Neural cell (in vitro differentiated cells): ENCODE results near the gene MYOD1. TPM values are rescaled to one million over a fixed set of nuclear protein-coding genes. Genes with fewer than 3 reads are reported as not detected.
A peak's percentile ranks its signal among the peaks of the same experiment; 100 is the strongest.

Experiments used
- H2AFZ ChIP-seq: fragments of 200-600, 300-800 bp; sonication (generic), shearing (Covaris generic); 2 replicates; pipeline ENCODE4 v1.6.0; 2014; ENCODE audit warnings: low read depth, mild to moderate bottlenecking, antibody characterized with exemption, low read length, moderate library complexity
- H3F3A ChIP-seq: fragments of 200-600 bp; shearing (Covaris generic); 2 replicates; pipeline ENCODE4 v1.6.1; 2016; ENCODE audit warnings: mild to moderate bottlenecking, moderate library complexity, mixed read lengths, antibody characterized with exemption, low read length; ENCODE audit not compliant: insufficient read depth, poor library complexity, severe bottlenecking
- H3K27ac ChIP-seq: fragments of 200-600, 300-800 bp; sonication (generic), shearing (Covaris generic); 2 replicates; pipeline ENCODE4 v1.5.1; 2014; ENCODE audit warnings: mild to moderate bottlenecking, low read length, moderate library complexity
- H3K27me3 ChIP-seq: fragments of 300-800, 200-600 bp; sonication (generic), shearing (Covaris generic); 2 replicates; pipeline ENCODE4 v1.6.0; 2014; ENCODE audit warnings: mild to moderate bottlenecking, low read depth, low read length, moderate library complexity; ENCODE audit not compliant: insufficient read depth
- H3K36me3 ChIP-seq: fragments of 300-800, 200-600 bp; sonication (generic), shearing (Covaris generic); 2 replicates; pipeline ENCODE4 v1.5.1; 2014; ENCODE audit warnings: mild to moderate bottlenecking, antibody characterized with exemption, low read length, moderate library complexity; ENCODE audit not compliant: insufficient read depth
- H3K4me2 ChIP-seq: fragments of 300-800, 200-600 bp; sonication (generic), shearing (Covaris generic); 2 replicates; pipeline ENCODE4 v1.6.0; 2014; ENCODE audit warnings: mild to moderate bottlenecking, low read length
- H3K4me3 ChIP-seq: fragments of 300-800, 200-600 bp; sonication (generic), shearing (Covaris generic); 2 replicates; pipeline ENCODE4 v1.5.1; 2014; ENCODE audit warnings: mild to moderate bottlenecking, low read length, moderate library complexity
- H3K79me2 ChIP-seq: fragments of 200-600 bp; shearing (Covaris generic); replicated peaks from 2 replicates; pipeline ENCODE4 v1.6.0; 2014; ENCODE audit warnings: mild to moderate bottlenecking, low read length, moderate library complexity; ENCODE audit not compliant: insufficient read depth
- H3K9ac ChIP-seq: fragments of 300-800, 200-600 bp; sonication (generic), shearing (Covaris generic); 2 replicates; pipeline ENCODE4 v1.6.1; 2016; ENCODE audit warnings: mild to moderate bottlenecking, low read length, mixed read lengths
- H3K9me2 ChIP-seq: fragments of 200-600 bp; shearing (Covaris generic); 2 replicates; pipeline ENCODE4 v1.6.1; 2016; ENCODE audit warnings: mild to moderate bottlenecking, low read length, mixed read lengths; ENCODE audit not compliant: insufficient read depth
- H3K9me3 ChIP-seq: fragments of 200-600, 300-800 bp; sonication (generic), shearing (Covaris generic); 2 replicates; pipeline ENCODE4 v1.6.1; 2016; ENCODE audit warnings: mild to moderate bottlenecking, mixed run types, low read length, moderate library complexity, mixed read lengths
- H4K20me1 ChIP-seq: fragments of 200-600 bp; shearing (Covaris generic); 2 replicates; pipeline ENCODE4 v1.6.1; 2016; ENCODE audit warnings: mild to moderate bottlenecking, mixed run types; ENCODE audit not compliant: insufficient read depth
- EP300 ChIP-seq: fragments of 450-650 bp; conservative IDR thresholded peaks from 2 replicates; pipeline ENCODE4 v1.6.1; 2014; ENCODE audit warnings: antibody characterized with exemption, mild to moderate bottlenecking, moderate library complexity; ENCODE audit not compliant: poor library complexity, severe bottlenecking
- EZH2 ChIP-seq: fragments of 200-600, 300-800 bp; shearing (Covaris generic), sonication (generic); IDR thresholded peaks from 2 replicates; pipeline ENCODE4 v1.6.1; 2014; ENCODE audit warnings: antibody characterized with exemption, low read length, borderline replicate concordance, mild to moderate bottlenecking; ENCODE audit not compliant: insufficient read depth, poor library complexity, severe bottlenecking
- MXI1 ChIP-seq: fragments of 450-650 bp; conservative IDR thresholded peaks from 2 replicates; pipeline ENCODE4 v1.6.1; 2014; ENCODE audit warnings: antibody characterized with exemption, mild to moderate bottlenecking; ENCODE audit not compliant: poor library complexity, severe bottlenecking
- POLR2AphosphoS5 ChIP-seq: IDR thresholded peaks from 2 replicates; pipeline ENCODE4 v1.6.1; 2012
- RAD21 ChIP-seq: fragments of 450-650 bp; conservative IDR thresholded peaks from 2 replicates; pipeline ENCODE4 v1.6.1; 2014; ENCODE audit warnings: antibody characterized with exemption, mild to moderate bottlenecking, moderate library complexity
- SMC3 ChIP-seq: fragments of 450-650 bp; conservative IDR thresholded peaks from 2 replicates; pipeline ENCODE4 v1.6.1; 2014; ENCODE audit warnings: antibody characterized with exemption, mild to moderate bottlenecking, moderate library complexity; ENCODE audit not compliant: poor library complexity
- TAF1 ChIP-seq: IDR thresholded peaks from 2 replicates; pipeline ENCODE4 v1.6.1; 2012; ENCODE audit warnings: low read depth
- polyA plus RNA-seq: library from polyadenylated mRNA; depleted of rRNA; stranded (reverse); fragments of >200 nt; gene quantifications from 2 replicates; pipeline ENCODE4 v1.2.3, GENCODE V29; 2014
- TF ChIP-seq, protein P1 (sequence below): fragments of 450-650 bp; IDR thresholded peaks from 2 replicates; pipeline ENCODE4 v1.5.1; 2014; ENCODE audit warnings: antibody characterized with exemption, mild to moderate bottlenecking, moderate library complexity; ENCODE audit not compliant: poor library complexity, severe bottlenecking
- TF ChIP-seq, protein P2 (sequence below): IDR thresholded peaks from 2 replicates; pipeline ENCODE4 v1.6.1; 2012; ENCODE audit warnings: borderline replicate concordance

Gene MYOD1
- polyA plus RNA-seq, 1 donor from 2014 or later = not detected

DNA sequence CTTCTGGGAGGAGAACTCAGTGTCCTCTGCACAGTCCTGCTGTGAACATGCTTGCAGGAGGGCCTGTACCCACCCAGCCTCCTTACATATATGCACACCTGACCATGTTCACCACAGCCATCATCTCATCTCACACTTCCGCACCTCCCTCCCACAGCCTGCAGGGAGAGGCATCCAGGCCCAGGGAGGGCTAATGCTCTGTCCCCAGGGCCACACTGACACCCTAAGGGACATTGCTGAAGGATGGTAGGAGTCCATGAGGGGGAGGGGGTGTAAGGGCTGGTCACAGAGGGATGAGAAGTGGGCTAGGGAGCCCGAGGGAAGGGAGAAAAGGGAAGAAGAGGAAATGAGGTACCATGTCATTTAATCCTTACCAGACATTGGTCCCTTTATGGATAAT is 10.8 kb downstream of the MYOD1 start:
- Histone ChIP-seq H3K27me3 (no peaks in the 10 kb centered on the region), H3F3A (no peaks in the 10 kb centered on the region), H3K27ac (no peak overlapping the region), H3K79me2 (no peaks in the 10 kb centered on the region), H2AFZ (no peak overlapping the region), H3K9ac (no peak overlapping the region), H3K9me3 (no peaks in the 10 kb centered on the region), H3K4me3 (no peak overlapping the region), H4K20me1 (no peaks in the 10 kb centered on the region), H3K4me2 (no peak overlapping the region), H3K9me2 (no peaks in the 10 kb centered on the region), H3K36me3 (no peaks in the 10 kb centered on the region)
- TF ChIP-seq, protein P1, sequence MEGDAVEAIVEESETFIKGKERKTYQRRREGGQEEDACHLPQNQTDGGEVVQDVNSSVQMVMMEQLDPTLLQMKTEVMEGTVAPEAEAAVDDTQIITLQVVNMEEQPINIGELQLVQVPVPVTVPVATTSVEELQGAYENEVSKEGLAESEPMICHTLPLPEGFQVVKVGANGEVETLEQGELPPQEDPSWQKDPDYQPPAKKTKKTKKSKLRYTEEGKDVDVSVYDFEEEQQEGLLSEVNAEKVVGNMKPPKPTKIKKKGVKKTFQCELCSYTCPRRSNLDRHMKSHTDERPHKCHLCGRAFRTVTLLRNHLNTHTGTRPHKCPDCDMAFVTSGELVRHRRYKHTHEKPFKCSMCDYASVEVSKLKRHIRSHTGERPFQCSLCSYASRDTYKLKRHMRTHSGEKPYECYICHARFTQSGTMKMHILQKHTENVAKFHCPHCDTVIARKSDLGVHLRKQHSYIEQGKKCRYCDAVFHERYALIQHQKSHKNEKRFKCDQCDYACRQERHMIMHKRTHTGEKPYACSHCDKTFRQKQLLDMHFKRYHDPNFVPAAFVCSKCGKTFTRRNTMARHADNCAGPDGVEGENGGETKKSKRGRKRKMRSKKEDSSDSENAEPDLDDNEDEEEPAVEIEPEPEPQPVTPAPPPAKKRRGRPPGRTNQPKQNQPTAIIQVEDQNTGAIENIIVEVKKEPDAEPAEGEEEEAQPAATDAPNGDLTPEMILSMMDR = no peak
- TF ChIP-seq EP300 (no peak), TAF1 (no peak), POLR2AphosphoS5 (no peak), RAD21 (no peak), SMC3 (no peak), EZH2 (no peak), MXI1 (no peak)
- TF ChIP-seq, protein P2, sequence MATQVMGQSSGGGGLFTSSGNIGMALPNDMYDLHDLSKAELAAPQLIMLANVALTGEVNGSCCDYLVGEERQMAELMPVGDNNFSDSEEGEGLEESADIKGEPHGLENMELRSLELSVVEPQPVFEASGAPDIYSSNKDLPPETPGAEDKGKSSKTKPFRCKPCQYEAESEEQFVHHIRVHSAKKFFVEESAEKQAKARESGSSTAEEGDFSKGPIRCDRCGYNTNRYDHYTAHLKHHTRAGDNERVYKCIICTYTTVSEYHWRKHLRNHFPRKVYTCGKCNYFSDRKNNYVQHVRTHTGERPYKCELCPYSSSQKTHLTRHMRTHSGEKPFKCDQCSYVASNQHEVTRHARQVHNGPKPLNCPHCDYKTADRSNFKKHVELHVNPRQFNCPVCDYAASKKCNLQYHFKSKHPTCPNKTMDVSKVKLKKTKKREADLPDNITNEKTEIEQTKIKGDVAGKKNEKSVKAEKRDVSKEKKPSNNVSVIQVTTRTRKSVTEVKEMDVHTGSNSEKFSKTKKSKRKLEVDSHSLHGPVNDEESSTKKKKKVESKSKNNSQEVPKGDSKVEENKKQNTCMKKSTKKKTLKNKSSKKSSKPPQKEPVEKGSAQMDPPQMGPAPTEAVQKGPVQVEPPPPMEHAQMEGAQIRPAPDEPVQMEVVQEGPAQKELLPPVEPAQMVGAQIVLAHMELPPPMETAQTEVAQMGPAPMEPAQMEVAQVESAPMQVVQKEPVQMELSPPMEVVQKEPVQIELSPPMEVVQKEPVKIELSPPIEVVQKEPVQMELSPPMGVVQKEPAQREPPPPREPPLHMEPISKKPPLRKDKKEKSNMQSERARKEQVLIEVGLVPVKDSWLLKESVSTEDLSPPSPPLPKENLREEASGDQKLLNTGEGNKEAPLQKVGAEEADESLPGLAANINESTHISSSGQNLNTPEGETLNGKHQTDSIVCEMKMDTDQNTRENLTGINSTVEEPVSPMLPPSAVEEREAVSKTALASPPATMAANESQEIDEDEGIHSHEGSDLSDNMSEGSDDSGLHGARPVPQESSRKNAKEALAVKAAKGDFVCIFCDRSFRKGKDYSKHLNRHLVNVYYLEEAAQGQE = no peak

DNA sequence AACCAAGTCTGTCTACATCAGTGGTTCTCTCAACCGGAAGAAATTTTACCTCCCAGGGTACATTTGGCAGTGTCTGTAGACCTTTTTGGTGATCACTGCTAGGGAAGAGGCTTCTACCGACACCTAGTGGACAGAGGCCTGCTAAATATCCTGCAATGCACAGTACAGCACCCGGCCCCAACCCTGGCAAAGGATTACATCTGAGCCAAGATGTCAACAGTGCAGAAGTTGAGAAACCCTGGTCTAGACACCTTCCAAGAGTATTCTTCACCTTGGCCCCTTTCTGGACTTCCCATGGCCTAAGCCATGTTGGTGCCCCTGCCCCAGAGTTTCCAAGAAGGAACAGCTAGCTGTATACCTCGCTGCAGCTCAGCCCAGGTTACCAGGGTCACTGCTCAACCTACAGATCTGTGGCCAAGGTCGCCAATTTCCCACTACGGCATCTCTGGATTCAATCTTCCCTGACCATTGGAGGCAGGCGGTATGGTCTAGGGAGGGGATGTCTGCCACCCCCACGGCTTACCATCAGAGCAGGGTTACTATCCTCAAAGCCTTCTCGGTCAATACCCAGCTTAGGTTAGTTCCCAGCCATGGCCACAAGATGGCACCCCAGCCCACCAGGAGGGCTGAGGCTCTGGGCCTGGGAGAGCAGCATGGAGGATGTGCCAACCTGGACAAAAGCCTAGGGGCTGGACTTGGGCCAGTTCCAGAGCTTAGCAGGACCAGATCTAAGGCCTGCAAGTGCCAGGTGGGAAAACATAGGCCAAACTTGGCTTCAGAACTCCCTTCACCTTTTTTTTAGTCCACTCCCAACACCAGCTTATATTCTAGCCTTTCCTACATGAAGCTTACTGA is 11.5 kb downstream of the MYOD1 start:
- no peaks in the 10 kb centered on the region for H3K9me2 ChIP-seq
- no peak overlapping the region for H3K9ac ChIP-seq
- no peak overlapping the region for H3K4me3 ChIP-seq
- H2AFZ ChIP-seq = no peak overlapping the region
- H3K4me2 ChIP-seq = no peak overlapping the region
- peak; percentile 20 for TF ChIP-seq MXI1
- TF ChIP-seq TAF1 = peak; percentile 34
- TF ChIP-seq POLR2AphosphoS5 = no peak
- TF ChIP-seq, protein P1 = peak; percentile 98
- peak; percentile 9 for TF ChIP-seq EP300
- TF ChIP-seq SMC3 = peak; percentile 98
- TF ChIP-seq RAD21 = peak; percentile 99
- no peak for TF ChIP-seq EZH2
- TF ChIP-seq, protein P2 = no peak
- H3K9me3 ChIP-seq = no peaks in the 10 kb centered on the region
- H3K27ac ChIP-seq = no peak overlapping the region
- H4K20me1 ChIP-seq = no peaks in the 10 kb centered on the region
- H3K27me3 ChIP-seq = no peaks in the 10 kb centered on the region
- H3F3A ChIP-seq = no peaks in the 10 kb centered on the region
- no peaks in the 10 kb centered on the region for H3K36me3 ChIP-seq
- H3K79me2 ChIP-seq = no peaks in the 10 kb centered on the region
